ENCODE data around the gene ANO1. TPM values are rescaled to one million over a fixed set of nuclear protein-coding genes. Genes with fewer than 3 reads are reported as not detected.

ANO1 gene
- polyA plus RNA-seq, 1 donor (not counting 4 experiments of a cell fraction or from before 2014, with no cell fraction given) = 45.2 TPM

DNA sequence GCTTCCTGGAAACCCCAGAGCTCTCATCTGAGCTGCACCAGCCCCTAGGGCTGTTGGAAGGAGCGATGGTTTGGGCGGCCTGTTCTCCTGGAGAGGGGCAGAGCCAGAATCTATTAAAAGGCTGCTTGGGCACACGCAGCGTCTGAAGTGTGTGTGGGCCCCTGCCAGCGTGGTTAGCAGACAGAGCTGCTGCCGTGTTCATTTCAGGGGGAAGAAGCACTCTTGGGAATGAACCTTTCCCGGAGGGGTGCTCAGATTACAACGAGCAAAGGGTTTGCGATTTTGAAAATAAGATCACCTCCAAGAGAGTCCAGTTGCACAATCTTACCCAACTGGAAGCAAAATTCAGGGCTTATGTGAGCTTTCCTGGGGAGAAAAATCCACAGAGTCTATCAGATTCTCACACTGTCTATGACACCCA, 12.9 kb downstream of the ANO1 start:
- TF ChIP-seq CTCF (optimal IDR thresholded peaks at IDR 0.05 in 1 of 3, IDR thresholded peaks at IDR 0.05 in 1 of 3, conservative IDR thresholded peaks at IDR 0.05 in 1 of 3; ENCODE audit: extremely low read depth in 1 of 3, insufficient read depth in 2 of 3, low read length in 3 of 3) = no peak
- no peak for FAIRE-seq
- dilution Hi-C loops (cut with MboI; ENCODE audit: extremely low pct_ligation_motif_present, low sequenced_read_pairs) = no loop called here

GRCh38 chr11:70091638-70092037, 13.5 kb downstream of the ANO1 start:
- dilution Hi-C loops (cut with MboI; ENCODE audit: extremely low pct_ligation_motif_present, low sequenced_read_pairs) = no loop called here
- DNase-seq (ENCODE audit: low read depth, low spot score) = no peak
- H3K4me3 ChIP-seq (ENCODE audit: control insufficient read depth in 2 of 3, extremely low read depth in 1 of 3, insufficient read depth in 2 of 3, low read depth in 1 of 3, low read length in 3 of 3) = no peak overlapping the region
- no peaks in the 10 kb centered on the region for H3K9me1 ChIP-seq (ENCODE audit: control insufficient read depth, extremely low read depth, insufficient read depth, low read length)
- no peaks in the 10 kb centered on the region for H3K9me3 ChIP-seq (ENCODE audit: control insufficient read depth, low read depth, low read length)
- H3K27me3 ChIP-seq (ENCODE audit: control insufficient read depth, extremely low read depth, insufficient read depth, low read length) = no peaks in the 10 kb centered on the region
- no peak overlapping the region for H2AFZ ChIP-seq (ENCODE audit: control insufficient read depth, low read length)
- H3K27ac ChIP-seq (ENCODE audit: control insufficient read depth, insufficient read depth, low read length) = no peak overlapping the region
- no peak overlapping the region for H3K9ac ChIP-seq (ENCODE audit: control insufficient read depth, extremely low read depth, insufficient read depth, low read length)
- H3K36me3 ChIP-seq (ENCODE audit: control insufficient read depth in 2 of 2, extremely low read depth in 1 of 2, insufficient read depth in 2 of 2, low read length in 2 of 2) = peaks cover 2 to 8% of the 10 kb centered on the region in 2 experiments
- H3K4me2 ChIP-seq (ENCODE audit: control insufficient read depth, extremely low read depth, insufficient read depth, low read depth, low read length) = no peak overlapping the region
- H3K4me1 ChIP-seq (ENCODE audit: control insufficient read depth, extremely low read depth, insufficient read depth, low read length) = no peaks in the 10 kb centered on the region
- TF ChIP-seq EZH2 (IDR thresholded peaks at IDR 0.05; ENCODE audit: low read length) = no peak
- no peak for FAIRE-seq
- peaks cover 61% of the 10 kb centered on the region for H3K79me2 ChIP-seq (ENCODE audit: control insufficient read depth, insufficient read depth, low read length)
- peaks cover 2% of the 10 kb centered on the region for H4K20me1 ChIP-seq (ENCODE audit: control insufficient read depth, extremely low read depth, insufficient read depth, low read length)

More for the DNA sequence above, 12.9 kb downstream of the ANO1 start:
- Histone ChIP-seq H3K36me3 (ENCODE audit: control insufficient read depth in 2 of 2, extremely low read depth in 1 of 2, insufficient read depth in 2 of 2, low read length in 2 of 2) (peaks cover 2 to 8% of the 10 kb centered on the region in 2 experiments), H3K79me2 (ENCODE audit: control insufficient read depth, insufficient read depth, low read length) (peaks cover 65% of the 10 kb centered on the region), H3K4me3 (ENCODE audit: control insufficient read depth in 2 of 3, extremely low read depth in 1 of 3, insufficient read depth in 2 of 3, low read depth in 1 of 3, low read length in 3 of 3) (no peak overlapping the region), H3K9me1 (ENCODE audit: control insufficient read depth, extremely low read depth, insufficient read depth, low read length) (no peaks in the 10 kb centered on the region), H3K9me3 (ENCODE audit: control insufficient read depth, low read depth, low read length) (no peaks in the 10 kb centered on the region), H2AFZ (ENCODE audit: control insufficient read depth, low read length) (no peak overlapping the region), H3K27me3 (ENCODE audit: control insufficient read depth, extremely low read depth, insufficient read depth, low read length) (no peaks in the 10 kb centered on the region), H3K4me2 (ENCODE audit: control insufficient read depth, extremely low read depth, insufficient read depth, low read depth, low read length) (no peak overlapping the region), H3K27ac (ENCODE audit: control insufficient read depth, insufficient read depth, low read length) (no peak overlapping the region), H4K20me1 (ENCODE audit: control insufficient read depth, extremely low read depth, insufficient read depth, low read length) (peaks cover 2% of the 10 kb centered on the region), H3K9ac (ENCODE audit: control insufficient read depth, extremely low read depth, insufficient read depth, low read length) (no peak overlapping the region), H3K4me1 (ENCODE audit: control insufficient read depth, extremely low read depth, insufficient read depth, low read length) (no peaks in the 10 kb centered on the region)
- no peak for DNase-seq (ENCODE audit: low read depth, low spot score)

All from keratinocyte (primary cell).